ENCODE measurements around the gene MYO1C.

The MYO1C gene

DNA sequence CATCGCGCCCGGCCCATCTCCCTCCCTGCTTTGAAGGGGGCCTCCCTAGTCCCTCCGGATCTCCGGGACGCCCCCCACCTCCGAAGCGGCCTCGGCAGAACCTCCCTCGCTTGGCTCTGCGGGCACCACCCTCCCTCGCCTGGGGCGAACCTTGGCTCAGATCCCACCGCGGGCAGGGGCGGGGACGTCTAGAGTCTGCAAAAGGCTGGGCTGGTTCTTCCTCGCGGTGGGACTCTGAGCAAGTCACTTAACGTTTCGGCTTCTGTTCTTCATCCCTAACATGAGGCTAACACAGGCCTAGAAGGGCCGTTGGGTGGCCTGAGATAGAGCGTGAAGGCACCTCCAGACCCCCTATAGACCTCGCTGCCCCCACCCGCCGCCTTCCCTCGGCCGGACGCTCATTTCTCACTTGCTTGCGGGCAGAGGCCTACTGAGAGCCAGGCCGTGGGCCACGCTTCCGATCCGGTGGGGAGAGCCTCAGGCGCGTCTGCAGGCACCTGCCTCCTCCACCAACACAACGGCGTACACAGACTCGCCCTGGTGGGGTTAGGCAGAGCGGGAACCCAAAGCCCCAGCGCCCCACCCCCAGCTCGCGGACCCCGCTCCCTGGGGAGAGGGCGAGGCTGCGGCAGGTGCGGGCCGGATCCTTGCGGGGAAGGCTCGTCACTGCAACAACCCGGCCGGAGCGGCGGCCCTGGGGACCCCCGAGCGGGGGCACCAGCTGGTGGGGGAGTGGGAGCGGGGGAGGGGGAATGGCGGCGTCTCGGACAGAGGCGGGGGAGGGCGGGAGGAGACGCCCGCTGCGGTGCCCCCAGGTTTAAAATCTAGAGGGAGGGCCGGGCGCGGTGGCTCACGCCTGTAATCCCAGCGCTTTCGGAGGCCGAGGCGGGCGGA is 5.4 kb downstream of the MYO1C start:
- intact Hi-C loops (cut with DNase I): no loop called here
- peak in 3 of 10 donors; percentile 32 to 81 (median 33) for DNase-seq

DNA sequence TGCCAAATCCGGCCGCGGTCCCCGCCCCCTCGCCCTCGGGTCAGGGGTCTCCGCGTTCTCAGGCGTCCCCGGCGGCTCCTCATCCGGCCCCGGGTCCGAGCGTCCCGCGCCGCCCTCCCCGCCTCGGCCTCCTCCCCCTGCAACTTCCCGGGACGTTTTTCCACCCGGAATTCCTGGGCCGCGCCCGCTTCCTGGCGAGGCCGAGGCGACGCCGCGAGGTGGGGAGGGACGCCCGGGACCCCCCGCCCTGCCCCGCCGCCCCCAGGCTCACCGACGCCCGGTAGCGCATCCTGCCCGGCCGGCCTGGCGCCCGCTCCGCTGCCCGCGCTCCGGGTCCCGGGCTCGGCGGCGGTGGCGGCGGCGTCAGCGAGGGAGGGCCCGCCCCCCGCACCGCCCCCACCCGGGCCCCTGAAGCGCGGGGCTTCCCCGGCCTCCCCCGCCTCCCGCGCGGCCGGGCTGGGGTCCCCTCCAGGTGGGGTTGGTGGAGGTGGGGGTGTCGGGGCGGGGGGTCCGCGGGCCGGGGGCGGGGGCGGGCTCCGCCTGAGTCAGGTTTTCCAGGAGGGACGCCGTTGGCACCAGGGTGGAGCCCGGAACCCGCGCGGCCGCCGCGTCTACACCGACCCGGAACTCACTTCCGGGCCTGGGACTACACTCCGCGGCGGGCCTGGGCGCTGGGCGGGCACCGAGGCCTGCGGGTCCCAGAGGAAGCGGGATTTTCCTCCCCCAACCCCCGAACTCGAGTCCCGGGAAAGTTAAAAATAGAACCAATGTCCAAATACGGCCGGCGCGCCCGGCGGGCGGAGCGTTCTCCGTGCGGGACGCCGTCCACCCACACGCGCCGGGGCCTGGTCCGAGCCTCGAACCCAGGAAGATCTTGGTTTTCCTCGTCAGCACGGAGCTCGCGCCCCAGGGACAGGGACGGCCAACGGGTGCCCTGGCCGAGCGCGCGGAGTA is 6.8 kb downstream of the MYO1C start:
- peak in 1 of 10 donors; percentile 70 for DNase-seq
- intact Hi-C loops (cut with DNase I): no loop called here

DNA sequence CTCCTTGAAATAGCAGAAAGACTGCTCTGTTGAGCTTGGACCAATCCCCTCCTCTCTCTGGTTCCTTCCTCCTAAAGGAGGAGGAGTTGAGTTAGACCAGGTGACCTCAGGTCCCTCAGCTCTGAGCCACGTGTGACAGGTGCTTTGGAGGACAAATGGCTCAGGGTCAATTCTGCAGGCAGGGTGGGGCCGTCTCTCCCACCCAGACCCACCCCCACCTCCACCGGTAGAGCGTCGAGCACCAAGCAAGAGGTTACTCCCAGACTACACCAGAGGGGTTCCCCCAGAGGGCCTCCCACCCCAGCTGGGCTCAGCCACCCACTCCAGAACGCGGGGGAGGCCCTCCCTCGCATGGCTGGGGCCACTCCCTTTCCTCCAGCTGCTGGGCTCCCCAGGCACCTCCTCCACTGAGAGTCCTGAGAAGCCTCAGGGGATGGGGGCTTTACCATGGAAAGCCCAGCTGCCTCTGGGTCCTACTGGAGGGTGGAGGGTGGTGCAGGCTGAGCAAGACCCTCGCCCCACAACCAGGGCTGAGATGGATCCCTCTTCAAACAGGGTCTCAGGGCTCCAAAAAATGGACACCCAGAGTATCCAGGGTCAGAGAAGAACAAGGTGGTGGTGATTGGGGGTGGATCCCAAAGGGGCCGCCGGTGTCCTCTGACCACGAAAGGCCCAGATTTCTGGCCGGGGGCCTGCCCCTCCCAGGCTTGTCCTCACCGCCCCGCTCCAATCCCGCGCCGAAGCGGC is 7.6 kb downstream of the MYO1C start:
- peak in 1 of 10 donors; percentile 70 for DNase-seq
- intact Hi-C loops (cut with DNase I): no loop called here

DNA sequence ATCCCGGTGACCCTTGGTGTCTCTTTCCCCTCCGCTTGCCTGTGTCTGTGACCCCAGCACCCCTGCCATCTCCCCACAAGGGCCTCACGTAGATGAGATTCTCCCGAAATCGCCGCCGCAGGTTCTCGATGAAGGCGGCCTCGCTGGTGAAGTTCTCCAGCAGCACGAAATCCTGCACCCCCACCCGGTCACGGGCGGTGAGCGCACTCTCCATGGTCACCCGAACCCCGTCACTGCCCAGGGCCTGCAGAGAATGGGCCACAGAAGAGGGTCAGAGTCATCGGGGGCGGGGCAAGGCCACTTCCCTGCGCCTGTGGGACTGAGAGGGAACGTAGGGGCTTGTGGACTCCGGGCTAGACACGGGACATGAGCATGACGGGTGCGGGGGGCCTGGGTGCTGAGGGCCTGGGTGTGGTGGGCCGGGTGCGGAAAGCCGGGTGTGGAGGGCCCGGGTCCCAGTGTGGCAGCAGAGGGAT is 8.4 kb downstream of the MYO1C start:
- DNase-seq: peak in 1 of 10 donors; percentile 66
- intact Hi-C loops (cut with DNase I): no loop called here

DNA sequence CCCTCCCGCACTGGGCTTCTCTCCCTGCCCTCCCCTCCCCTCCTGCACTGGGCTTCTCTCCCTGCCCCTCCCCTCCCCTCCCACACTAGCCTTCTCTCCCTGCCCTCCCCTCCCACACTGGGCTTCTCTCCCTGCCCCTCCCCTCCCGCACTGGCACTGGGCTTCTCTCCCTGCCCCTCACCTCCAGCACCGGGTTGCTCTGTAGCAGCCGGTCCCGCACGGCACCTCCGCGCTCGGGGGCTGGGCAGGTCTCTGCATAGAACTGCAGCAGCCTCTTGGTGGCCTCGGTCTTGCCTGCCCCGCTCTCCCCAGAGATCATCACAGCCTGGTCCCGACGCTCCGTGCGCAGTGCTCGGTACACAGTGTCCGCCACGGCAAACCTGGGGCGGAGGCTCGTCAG is 9.8 kb downstream of the MYO1C start:
- intact Hi-C loops (cut with DNase I): no loop called here
- peak in 1 of 10 donors; percentile 79 for DNase-seq

DNA sequence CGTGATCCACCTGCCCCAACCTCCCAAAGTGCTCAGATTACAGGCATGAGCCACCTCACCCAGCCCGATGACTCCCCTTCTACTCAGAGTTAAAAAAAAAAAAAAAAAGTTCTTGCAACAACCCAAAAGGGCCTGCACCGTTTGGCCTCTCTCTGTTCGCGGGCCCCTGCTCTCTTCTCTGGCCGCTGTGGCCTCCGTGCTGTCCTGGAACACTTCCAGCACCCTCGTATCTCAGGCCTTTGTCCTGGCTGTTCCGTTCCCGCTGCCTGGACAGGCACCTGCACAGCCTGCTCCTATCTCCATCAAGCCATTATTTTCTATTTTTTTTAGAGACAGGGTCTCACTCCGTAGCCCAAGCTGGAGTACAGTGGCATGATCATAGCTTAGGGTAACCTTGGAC is 10.8 kb downstream of the MYO1C start:
- intact Hi-C loops (cut with DNase I): no loop called here
- no peak for DNase-seq

DNA sequence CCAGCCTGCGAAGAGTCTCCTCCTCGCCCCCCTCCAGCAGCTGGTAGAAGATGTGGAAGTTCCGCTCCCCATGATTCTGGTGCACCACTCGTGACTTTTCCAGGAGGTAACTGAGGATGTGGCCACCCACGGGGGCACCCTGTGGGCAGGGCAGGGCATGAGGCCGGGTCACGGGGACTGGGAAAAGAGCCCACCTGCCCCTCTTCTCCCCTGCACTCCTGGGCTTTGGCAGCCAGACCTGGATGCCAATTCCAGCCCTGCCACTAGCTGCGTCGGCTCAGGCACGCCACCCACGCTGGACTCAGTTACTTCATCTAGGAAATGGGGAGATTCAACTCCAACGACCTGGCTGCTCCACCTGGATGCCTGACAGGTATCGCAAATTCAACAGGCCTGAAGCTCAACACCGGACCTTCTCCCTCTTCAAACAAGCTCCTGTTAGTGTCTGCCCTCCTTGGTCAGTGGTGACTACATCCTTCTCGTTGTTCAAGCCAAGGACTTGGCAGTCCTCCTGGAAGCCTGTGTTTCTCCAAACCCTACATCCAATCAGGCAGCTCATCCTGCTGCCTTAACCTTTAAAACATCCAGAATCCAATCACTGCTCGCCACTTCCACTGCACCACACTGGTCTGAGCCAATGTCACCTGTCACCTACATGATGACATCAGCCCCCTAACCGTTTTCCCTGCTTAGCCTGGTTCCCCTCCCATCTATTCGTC is 11.6 kb downstream of the MYO1C start:
- intact Hi-C loops (cut with DNase I): no loop called here
- DNase-seq: no peak

DNA sequence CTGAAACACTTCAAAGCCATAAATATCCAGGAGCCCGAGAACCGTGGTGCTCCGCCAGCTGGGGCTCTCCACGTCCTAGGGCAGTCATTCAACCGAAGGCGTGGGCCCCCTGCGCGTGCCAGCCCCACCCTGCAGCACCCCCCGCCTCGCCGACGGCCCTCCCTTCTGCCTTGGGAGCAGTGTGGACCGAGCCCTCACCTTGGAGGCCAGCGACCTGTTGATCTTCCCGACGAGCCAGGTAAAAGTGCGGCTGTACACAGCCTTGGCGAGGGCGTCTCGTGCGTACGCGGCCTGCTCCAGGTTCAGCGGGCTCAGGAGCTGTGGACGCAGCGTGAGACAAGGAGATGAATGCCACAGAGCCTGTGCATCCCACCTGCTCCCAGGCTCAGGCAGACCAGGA is 14.1 kb downstream of the MYO1C start:
- intact Hi-C loops (cut with DNase I): no loop called here
- DNase-seq: no peak

DNA sequence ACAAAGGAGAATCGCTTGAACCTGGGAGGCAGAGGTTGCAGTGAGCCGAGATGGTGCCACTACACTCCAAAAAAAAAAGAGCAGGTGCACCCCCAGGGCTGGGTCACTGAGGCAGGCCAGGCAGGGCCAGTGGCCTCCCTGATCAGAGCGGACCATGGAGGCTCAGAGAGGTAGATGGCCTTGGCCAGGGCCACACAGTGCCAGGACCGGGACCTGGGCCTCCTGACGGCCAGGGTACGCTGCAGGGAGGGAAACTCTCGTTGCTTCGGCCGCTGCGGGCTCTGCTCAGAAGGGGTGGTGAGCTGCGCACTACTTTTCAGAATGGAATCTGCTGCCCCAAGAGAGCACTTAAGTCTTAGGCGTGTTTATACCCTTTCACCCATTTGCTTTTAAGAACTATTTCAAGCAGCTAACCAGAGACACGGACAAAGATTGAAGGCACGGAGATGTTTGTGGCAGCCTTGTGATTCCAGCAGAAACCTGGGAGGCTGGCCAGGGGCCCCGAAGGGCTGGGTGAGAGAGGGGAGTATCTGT is 17.1 kb downstream of the MYO1C start:
- no peak for DNase-seq
- intact Hi-C loops (cut with DNase I): no loop called here

DNA sequence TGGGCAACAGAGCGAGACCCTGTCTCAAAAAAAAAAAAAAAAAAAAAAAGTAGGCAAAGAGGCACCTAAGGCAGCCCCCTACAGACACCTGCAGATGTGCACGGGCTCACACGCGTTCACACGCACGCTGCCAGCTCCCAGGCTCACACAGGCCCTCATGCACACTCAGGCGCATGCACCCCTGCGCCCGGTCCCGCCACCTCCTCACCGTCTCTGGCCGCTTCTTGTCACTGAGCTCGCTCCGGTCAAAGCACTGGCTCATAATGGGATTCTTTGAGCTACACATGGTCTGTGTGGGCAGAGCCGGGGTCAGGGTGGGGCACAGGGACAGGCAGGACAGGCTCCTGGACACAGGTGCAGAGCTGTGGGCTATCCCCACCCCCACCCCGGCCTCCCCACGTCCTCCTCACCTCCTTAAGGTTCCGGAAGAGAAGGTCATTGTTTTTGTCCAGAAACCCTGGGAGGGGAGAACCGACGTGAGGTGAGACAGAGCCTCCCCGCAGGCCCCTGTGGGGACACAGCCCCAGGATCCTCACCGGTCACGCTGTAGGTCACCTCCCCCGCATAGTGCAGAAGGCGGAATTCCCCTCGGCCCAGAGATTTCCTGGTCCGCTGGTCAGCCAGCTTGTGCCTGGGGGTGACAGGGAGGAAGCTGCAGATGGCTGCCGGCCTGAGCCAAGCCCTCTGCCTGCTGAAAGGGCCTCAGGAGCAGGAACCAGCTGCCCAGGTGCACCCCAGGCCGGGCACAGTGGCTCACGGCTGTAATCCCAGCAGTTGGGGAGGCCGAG is 17.9 kb downstream of the MYO1C start:
- intact Hi-C loops (cut with DNase I): no loop called here
- peak in 1 of 10 donors; percentile 85 for DNase-seq

DNA sequence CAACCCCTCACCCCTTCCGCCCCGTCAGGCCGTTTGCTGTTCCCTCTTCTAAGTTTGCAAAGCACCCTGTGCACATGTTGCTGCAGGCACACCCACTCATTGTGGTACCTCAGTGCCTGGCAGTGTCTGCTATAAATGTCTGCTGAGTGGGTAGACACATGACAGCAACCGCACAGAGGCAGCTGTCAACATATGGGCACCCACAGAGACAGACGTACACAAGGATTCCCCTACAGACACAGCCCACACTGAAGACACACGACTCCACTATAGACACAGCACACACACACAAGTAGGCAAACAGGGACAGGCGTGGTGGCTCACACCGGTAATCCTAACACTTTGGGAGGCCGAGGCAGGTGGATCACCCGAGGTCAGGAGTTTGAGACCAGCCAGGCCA is 18.6 kb downstream of the MYO1C start:
- peak in 8 of 10 donors; percentile 39 to 93 (median 56) for DNase-seq
- intact Hi-C loops (cut with DNase I): no loop called here

DNA sequence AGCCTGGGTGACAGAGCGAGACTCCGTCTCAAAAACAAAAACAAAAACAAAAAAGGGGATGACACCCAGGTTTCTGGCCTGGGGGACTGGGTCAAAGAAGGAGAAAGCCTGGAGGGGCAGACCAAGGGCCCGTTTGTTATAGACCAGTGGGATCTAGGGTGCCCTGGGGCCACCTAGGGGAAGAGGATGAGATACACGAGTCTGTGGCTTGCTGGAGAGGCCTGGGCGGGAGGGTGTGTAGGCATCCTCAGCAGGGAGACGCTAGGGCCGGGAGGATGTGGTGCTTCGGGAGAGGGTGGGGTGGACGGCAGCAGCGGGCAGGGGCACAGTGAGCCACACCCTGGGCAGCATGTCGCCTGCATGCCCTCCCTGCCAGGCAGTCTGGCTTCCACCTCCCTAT is 19.3 kb downstream of the MYO1C start:
- intact Hi-C loops (cut with DNase I): no loop called here
- DNase-seq: peak in 1 of 10 donors; percentile 82

DNA sequence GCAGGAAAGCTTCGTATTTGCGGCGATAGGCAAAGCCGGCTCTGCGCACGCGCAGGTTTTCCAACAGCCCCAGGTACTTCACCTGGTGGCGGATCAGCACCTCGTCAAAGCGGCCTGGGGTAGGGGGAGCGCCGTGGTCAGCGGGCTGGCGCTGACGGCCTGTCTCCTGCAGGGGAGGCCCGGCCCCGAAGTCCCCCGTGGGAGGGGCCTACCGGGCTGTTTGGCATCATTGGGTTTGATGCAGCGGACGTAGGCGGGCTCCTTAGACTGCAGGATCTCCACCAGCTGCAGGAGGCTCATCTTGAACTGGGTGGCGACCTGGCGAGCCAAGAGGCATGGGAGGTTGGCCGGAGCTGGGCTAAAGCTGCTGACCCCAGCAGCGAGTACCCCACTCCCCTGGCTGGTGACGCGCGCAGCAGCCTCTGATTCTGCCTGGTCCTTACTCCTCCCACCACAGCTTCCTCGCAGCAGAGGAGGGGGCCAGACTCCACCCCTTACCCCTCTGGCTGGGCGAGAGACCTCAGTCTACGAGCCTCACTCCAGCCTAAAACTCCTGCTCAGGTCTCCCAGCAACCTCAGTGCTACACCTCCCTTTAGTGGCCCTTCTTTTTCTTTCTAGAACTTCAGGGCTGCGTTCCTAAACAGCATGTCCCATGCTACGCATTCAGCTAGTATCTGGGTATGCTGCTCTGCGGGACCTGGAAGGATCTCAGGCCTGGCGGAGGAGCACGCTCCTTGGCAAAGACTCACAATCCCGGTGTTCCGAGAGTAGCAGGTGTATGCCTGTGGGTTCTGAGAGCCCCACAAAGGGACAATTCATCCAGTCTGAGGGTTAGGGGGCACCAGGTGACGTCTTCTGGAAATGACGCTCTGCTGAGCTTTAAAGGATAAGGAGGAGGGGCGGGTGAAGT is 20.3 kb downstream of the MYO1C start:
- intact Hi-C loops (cut with DNase I): no loop called here
- DNase-seq: no peak

DNA sequence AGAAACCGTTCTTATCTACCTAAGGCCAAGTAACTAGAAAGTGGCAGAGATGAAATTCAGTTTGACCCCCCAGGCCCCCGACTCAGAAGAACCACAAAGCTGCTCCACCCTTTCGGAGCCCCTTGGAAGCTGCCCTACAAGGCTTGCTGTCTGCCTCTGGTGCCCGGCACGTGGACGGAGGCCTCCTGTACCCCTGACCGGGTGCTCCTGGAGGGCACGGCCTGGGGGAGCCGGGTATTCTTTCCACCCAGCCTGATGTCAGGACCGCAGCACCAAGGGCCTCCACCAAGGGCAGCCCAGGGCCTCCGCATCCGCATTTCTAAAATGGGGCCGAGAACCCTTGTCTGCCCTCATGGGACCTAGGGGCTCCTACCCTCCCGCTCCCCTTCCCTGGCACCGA is 21.0 kb downstream of the MYO1C start:
- intact Hi-C loops (cut with DNase I): no loop called here
- DNase-seq: no peak

DNA sequence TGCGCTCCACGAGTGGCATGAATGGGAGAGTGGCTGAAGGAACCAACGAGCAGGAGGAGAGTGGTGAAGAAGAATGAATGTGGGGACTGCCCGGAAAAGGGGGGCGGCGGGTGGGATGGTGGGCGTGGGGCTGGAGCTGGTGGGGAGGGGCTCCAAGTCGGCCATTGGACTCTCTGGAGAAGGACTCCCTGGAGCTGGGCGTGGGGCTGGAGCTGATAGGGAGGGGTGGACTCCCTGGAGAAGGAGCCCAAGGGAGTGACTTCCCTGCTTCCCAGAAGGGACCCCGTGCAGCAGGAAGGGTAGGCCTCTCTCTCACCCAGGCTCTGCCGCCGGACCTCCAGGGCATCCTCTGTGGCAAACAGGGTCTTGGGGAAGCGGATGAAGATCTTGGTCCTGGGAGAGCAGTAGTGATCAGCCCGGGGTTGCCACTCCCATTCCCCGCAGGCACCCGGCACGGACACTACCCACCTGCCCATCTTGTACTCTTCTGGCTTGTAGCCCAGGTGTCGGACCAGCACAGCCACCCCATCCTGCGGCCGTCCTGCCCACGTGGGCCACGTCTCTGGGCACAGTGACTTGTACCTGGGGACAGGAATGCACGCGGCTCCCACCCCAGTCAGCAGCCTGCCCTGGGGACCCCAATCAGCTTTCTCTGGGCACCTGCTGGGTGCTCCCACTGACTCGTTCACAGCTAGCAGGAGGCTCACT is 21.6 kb downstream of the MYO1C start:
- intact Hi-C loops (cut with DNase I): no loop called here
- DNase-seq: no peak

DNA sequence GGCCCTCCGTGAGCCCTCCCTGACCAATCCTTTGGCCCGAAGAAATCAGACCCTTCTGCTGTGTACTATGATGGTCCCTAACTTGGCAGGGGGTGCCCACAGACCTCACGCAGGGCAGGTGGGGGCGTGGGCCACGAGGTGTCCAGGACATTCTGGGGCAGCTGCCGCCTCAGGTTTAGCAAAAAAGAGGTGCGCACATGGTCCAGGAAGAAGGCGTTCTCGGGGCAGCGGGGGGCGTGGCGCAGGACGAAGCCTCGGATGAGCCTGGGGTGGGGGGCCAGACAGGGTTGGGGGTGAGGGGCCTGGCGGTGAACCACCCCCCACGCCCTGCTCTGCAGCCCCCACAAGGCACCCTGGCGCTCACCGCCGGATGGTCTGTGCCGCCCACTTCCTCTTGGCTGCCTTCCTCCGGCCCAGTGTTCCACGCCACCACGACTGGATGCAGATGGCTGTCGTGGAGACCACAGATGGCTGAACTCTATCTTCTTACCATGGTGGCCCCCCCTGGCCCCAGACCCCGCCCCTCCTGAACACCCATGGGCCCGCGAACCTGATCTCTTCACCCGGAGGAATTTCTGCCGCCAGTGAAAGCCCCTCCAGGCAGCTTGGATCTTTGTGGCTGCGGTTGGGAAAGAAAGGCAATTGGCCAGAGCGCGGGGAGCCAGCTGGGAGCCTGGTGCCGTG is 22.3 kb downstream of the MYO1C start:
- no peak for DNase-seq
- intact Hi-C loops (cut with DNase I): no loop called here
